SHP77 (cell line): ENCODE data around the gene TYW1B.
"Not testable (repeated sequence)": the region's sequence is repeated elsewhere in the genome, so short reads cannot be mapped to it uniquely, and the experiment has no call there.

Experiments used
- DNase-seq, 2 experiments: peaks; one replicate each; lab custom pipeline; 2025; lab: John Stamatoyannopoulos, UW

The TYW1B gene

DNA sequence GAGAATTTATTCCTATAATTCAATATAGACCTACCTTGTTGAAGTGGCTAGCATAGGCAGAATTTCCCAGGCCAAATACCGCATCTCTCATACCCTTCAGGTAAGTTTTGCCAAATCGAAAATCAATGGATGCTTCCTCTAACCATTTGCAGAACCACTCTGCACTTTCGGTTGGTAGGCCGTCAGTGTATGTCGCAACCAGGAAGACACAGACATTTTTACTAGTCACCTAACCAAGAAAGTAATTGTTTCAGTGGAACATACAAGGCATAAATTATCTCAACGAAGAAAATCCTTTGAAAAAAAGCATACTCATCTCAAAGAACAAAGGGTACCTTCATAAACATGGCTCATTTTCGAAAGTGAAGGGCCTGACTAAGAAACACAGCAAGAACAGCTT, 17.6 kb downstream of the TYW1B start:
- not testable (repeated sequence) for DNase-seq

DNA sequence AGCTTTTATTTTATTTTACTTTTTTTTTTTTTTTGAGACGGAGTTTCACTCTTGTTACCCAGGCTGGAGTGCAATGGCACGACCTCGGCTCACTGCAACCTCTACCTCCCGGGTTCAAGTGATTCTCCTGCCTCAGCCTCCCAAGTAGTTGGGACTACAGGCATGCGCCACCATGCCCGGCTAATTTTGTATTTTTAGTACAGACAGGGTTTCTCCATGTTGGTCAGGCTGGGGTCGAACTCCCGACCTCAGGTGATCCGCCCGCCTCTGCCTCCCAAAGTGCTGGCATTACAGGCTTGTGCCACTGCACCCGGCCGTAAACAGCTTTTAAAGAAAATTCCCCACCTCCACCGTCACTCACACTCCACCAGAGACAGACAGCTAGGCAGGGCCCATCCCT, 19.5 kb downstream of the TYW1B start:
- not testable (repeated sequence) for DNase-seq

DNA sequence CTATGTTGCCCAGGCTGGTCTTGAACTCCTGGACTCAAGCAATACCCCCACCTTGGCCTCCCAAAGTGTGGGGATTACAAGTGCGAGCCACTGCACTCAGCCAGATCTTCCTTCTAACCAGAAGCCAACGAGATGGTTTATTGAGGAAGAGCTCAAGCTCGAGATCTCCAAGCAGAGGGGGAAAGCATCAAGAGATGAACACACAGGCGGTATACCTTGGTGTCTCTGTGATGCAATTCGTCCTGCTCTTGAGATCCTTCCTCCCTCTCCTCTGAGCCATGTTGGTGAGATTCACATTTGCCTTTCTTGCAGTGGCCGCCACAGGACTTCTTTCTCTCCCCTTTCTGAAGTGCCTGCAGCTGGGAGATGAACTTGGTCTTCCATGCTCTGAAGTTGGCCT, 21.1 kb downstream of the TYW1B start:
- DNase-seq = not testable (repeated sequence)

DNA sequence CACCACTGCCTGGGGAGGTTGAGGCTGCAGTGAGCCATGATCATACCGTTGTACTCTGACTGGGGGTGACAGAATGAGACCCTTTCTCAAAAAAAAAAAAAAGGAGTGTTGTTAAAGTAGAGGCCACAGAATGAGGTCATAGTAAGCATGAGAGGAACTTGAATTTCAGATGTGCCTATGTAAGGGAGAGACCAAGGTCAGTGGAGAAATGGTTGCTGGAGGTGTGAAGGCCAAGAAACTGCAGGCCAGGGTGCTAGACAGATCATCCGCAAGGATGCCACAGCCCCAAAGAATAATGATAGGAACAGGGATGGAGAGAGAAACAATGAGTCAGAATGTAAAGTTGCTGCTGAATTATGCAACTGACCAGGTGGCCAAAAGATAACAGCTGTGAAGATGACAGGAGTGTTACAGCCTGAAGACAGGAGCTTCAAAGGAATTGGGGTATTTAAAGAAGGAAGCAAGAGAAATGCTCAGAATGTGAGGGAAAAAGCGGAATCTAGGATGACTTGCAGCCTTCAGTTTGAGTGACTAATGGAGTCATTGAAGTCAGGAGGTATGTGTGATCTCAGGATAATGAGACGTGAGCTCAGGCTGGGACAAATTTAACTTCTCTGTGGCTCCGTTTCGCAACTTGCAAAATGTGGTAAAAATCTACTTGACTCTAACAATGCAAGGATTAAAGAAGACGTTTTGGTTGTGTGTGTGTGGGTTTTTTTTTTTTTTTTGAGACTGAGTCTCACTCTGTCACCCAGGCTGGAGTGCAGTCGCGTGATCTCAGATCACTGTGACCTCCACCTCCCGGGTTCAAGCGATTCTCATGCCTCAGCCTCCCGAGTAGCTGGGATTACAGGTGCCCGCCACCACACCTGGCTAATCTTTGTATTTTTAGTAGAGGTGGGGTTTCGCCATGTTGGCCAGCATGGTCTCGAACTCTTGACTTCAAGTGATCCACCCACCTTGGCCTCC, 22.2 kb downstream of the TYW1B start:
- DNase-seq = no peak

DNA sequence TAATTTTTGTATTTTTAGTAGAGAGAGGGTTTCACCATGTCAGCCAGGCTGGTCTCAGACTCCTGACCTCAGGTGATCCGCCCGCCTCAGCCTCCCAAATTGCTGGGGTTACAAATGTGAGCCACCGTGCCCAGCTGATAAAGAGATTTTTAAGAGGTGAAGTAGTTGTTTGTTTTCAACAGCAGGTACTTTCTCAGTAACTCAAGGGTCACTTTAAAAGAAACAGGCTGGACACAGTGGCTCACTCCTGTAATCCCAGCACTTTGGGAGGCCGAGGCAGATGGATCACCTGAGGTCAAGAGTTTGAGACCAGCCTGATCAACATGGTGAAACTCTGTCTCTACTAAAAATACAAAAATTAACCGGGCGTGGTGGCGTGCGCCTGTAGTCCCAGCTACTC, 24.2 kb downstream of the TYW1B start:
- DNase-seq = not testable (repeated sequence)

DNA sequence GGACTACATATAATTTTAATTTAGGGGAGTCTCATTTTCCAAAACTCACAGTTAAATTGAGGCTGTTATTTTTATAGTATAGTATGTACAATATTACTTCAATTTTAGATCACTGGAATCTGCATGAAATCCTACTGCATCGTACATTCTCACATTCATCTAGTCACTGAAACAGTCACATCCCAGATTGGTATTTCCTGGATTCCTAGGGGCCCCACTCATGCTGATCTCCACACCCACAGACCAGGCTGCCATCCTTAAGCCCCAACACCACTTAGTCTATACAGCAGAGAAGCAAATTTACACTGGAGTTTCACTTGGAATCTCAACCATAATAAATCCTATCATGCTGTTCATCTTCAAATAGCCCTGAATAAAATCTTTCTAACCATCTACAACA, 26.4 kb downstream of the TYW1B start:
- not testable (repeated sequence) for DNase-seq

DNA sequence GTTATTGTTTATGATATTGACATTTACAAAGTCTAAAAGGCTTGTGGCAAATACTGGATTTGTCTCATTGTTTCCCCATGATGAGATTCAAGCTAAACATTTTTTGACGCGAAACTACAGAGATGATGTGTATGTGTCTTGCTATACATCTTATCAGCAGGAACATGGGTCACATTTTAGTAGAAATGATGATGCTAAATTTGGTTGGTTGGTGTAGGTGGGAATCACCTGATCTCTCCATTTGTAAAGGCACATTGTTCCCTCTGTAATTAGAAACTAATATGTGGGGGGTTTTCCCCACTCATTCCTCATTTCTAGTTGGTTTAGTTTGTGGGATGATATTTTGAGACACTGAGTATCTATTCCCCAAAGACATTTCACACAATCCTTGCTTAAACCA, 32.6 kb downstream of the TYW1B start:
- DNase-seq = not testable (repeated sequence)

DNA sequence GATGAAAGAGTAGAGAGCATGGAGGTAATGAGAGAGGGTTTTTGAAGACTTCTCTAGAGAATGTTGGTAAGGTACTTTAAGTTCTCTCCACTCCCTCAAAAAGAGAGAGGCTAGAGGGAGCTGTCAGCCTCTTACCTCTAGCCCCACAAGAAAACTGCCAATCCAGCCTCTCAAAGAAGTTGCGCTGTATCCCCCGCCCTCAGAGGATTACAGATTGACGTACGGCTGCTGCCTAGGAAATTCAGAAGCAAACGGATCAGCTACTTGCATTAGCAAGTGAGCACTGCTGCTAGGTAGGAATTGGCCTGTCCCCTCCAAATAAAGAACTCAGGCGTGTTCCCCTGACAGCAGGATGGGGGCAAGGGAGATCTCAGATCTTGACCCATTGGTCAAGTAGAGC, 34.2 kb downstream of the TYW1B start:
- no peak for DNase-seq

DNA sequence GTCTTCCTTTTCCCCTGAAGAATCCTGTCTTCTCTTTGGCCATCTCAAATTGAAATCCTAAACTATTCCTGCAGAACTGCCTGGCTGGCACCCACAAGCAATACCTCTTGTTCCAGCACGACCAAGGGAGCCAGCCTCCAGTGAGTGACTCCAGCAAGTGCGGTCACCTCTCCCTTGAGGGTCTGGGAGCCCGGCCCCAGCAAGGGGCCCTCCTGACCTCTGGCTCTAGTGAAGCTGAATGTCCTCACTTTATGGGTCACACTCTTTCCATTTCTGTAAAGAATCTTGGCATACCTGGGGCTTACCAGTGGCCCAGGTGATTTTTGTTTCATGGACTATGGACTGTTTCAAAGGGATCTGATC, 37.3 kb downstream of the TYW1B start:
- DNase-seq = not testable (repeated sequence)

DNA sequence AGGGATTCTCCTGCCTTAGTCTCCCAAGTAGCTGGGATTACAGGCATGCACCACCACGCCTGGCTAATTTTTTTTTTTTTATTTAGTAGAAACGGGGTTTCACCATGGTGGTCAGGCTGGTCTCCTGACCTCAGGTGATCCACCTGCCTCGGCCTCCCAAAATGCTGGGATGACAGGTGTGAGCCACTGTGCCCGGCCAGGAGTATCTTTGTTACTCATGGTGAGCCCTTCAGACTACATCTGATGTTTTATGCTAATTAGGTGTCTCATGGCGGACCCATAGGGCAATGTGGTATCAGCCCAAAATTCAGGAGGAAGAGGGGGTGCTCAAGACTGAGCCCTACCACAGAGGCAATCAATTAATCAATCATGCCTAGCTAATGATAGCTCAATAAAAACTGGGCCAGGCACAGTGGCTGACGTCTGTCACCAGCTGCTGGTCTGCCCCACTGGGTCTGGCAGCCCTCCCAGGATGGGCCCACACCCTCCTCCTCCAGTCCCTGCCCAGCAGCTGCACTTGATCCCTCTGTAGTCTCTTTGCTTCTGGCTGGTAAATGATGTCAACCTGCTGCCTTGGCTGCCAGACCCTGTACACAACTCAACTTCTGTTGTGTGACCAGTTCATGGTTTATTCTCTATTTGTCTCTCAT, 37.8 kb downstream of the TYW1B start:
- DNase-seq = peak; percentile 36 to 47

DNA sequence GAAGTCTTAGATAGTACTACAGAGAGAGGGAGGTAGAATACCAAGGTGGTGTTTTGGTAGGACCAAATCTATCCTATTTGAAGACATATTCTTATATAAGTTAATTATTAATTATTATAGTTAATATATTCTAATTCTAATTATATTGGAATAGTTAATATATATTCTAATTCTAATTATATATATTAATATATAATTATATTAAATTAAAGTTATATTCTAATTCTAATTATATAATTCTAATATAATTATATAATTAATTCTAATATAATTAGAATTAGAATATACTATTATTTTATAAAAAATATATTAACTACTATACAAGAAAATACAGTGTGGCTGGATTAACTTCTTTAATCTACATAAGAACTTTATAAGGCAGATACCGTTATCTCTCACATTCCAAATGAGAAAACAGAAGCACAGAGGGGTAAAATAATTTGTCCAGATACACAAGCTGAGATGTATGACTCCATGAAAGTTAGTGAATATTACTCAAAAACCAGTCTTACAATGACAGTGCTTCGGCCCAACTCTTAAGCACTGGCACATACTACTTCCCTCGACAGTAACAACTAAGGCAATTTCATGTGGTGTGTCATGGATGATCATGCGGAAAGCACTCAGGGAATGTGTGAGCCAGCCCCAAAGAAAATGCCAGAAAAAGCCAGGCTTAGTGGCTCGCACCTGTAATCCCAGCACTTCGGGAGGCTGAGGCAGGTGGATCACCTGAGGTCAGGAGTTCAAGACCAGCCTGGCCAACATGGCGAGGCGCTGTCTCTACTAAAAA, 42.6 kb downstream of the TYW1B start:
- DNase-seq = no peak

DNA sequence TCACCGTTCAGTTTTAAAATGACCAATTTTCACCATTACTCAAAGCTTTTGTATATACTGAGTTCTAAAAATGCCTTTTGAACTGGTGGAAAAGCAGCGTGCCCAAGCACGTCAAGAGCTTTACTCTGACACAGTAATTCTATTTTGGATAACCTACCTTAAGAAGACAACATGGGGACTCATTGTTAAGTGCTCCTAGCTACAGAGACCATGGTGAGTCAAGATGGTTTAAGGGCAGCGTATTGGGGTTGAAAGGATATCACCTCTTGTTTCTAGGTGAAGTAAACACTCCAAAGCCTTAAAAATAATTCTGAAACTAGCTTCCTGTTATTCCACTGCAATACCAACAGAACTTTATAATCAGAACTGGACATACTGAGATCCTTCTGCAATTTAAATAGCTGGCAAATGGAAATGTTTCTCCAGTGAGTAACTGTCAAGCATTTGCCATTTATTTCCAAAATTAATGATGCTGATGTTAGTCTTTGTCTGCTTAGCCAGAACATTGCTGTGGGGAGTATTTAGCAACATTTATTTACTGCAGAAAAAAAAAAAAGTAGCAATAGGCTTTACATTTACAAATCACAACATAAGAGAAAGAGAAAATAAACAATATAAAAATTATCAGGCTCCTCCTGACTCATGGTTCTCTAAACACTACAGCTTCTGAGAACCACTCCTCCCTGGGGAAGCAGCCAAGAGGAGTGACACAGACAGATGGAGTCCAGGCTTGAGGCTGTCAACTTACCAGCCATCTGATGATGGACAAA, 44.2 kb downstream of the TYW1B start:
- not testable (repeated sequence) for DNase-seq

DNA sequence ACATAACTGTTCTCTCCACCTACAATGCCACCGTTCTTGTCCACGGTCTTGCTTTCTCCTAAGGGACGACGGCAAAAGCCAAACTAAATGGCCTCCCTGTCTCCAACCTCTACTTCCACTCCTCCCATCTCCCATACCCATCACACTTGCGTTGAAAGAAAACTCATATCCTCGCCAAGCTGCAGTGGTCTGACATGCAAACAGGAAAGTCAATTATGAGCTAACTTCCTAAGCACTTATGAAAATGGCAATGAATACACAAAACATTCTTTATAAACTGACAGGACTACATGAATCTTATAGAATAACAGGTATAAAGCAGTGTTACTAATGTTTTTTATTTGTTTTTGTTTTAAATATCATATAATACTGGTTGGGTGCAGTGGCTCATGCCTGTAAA, 46.4 kb downstream of the TYW1B start:
- no peak for DNase-seq

DNA sequence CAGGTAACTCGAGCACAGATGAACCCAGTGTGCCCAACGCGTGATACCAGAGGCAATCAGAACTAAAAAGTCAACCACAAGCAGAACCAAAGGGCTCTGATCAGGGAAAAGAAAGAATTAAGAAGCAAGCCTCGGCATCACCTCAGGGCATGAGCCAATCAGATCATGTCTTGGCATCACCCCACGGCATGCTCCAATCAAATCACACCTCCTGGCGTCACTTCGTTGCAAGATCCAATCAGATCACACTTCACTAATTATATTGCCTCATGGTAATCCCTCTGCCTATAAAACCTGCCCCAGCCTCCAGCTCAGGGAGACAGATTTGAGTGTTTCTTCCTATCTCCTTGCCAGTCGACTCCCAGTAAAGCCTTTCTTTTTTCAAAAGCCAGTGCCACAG, 46.8 kb downstream of the TYW1B start:
- no peak for DNase-seq

DNA sequence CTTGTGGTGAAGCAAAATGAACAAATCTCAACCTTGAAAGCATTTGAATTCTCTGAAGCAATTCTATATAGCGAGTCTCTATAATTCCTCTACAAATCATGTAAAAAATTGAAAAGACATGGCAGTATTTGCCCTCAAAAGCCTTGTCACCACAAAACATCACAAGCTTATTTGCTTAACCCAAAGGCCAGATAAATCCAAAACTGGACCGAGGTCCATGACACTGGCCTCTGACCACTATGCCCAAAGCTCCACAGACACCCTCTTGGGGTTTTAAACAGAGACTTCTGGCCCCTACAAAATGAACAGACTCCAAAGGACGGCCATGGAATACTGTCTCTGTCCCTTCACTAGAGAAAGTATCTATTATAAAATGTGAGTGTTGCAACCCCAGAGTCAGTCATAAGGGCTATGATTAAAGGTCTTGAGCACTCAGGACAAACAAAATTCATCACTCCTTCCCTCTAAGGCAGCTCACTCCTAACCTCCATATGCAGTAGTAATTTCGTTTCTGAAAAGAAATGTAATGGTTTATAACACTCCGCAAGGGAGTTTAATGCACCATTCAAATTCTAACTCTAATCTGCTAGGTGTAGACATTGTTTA, 47.6 kb downstream of the TYW1B start:
- not testable (repeated sequence) for DNase-seq

DNA sequence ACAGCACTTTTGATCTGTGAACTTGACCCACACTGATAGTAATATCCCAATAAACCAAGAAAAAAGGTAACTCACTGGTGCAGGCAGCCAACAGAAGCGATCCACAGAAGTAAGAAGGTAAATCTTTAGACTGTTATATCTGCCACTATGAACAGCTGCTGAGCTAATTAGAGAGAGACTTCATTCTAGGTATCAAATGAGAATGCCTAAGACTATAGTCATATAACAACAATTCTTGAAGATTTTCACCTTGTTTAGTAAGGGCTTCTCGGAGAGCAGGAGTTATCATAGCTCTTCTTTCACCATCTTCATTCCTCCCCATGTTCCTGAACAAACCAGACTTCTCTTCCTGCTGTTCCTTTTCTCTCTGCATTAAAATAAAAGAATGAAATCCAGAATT, 50.8 kb downstream of the TYW1B start:
- not testable (repeated sequence) for DNase-seq

DNA sequence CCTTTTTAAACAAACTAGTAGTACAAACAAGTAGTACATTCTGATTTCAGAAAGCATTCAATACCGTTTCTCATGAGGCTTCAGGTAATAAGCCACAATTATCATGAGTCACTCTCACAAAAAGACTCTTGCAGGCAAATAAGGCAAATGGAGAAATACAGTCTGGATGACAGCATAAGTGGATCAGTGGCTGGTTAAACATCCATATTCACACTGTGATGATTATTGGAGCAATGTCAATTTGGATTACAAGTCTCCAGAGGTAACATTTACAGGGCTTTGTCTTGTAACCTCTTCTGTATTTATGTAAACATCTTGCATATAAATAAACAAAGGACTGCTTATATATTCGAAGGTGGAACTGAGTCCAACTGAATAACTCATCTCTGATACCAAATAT, 55.4 kb downstream of the TYW1B start:
- DNase-seq = not testable (repeated sequence)

DNA sequence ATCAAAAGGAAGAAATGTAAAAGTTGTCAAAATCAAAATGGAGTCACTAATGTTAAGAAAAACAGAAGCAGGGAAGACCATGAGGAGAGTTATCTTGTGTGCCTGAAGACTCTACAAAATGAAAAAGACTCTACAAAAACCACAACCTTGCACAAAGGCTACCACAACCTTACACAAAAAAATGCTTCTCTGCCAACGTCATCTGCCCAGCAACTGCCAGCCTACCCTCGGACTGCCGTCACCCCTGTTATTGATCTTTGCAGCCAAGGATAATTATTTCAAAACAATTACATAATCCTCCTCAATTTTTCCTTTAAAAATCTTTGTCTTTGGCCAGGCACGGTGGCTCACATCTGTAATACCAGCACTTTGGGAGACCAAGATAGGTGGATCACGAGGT, 61.0 kb downstream of the TYW1B start:
- DNase-seq = not testable (repeated sequence)

DNA sequence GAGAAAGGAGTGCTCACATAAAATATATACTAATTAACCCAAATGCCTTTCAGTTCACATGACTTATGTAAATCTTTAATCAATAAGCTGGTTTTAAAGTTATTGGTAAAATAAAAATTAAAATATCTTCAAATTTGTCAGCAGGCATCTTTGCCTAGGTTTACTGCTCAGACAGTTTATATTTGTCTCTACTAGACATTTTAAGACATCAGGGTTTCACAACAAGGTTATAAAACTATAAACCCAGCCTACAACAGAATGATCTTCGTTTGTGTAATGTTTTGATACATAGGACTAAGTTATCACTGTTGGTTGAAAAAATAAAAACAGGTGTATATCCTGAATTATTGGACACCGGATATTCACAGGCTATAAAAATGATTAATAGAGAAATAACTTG, 67.4 kb downstream of the TYW1B start:
- no peak for DNase-seq

DNA sequence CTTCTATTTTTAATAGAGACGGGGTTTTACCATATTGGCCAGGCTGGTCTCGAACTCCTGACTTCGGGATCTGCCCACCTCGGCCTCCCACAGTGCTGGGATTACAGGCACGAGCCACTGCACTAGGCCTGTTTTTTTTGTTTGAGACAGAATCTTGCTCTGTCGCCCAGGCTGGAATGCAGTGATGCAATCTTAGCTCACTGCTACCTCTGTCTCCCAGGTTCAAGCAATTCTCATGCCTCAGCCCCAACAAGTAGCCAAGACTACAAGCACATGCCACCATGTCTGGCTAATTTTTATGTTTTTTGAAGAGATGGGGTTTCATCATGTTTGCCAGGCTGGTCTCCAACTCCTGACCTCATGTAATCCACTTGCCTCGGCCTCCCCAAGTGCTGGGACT, 73.7 kb downstream of the TYW1B start:
- no peak for DNase-seq

DNA sequence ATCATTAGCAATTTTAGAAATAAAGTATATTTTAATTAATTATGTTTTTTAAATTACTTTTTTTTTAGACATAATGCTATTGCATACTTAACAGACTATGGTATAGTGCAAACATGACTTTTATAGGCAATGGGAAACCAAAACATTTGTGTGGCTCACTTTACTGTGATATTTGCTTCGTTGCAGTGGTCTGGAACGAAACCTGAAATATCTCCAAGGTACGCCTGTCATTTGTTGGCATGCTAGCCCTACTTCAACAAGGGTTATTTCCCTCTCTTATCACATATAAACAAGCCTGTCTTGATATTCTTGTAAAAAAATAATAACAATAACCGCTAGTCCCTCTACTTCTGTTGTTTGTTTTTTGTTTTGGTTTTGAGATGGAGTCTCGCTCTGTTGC, 74.2 kb downstream of the TYW1B start:
- no peak for DNase-seq
